H1 (cell line): Measurements from ENCODE around the gene SKIDA1. TPM values are rescaled to one million over a fixed set of nuclear protein-coding genes. Genes with fewer than 3 reads are reported as not detected.

Experiments
- ASH2L ChIP-seq: fragments of 200-600, 300-600 bp; sonication (generic); IDR thresholded peaks from one replicate; pipeline ENCODE4 v1.7.1; 2017; ENCODE audit warnings: low read length
- EZH2 ChIP-seq: fragments of 200-600 bp; sonication (generic); IDR thresholded peaks from 2 replicates; pipeline ENCODE4 v1.7.1; 2012; ENCODE audit warnings: low read depth, mild to moderate bottlenecking, moderate library complexity, low read length, inconsistent platforms; ENCODE audit not compliant: severe bottlenecking
- GABPA ChIP-seq: IDR thresholded peaks from 2 replicates; pipeline ENCODE4 v1.6.1; 2011; ENCODE audit warnings: mild to moderate bottlenecking, low read length, moderate library complexity, borderline replicate concordance; ENCODE audit not compliant: insufficient read depth
- HDAC2 ChIP-seq, 2 experiments: fragments of 300-600 bp in 1 of 2; sonication (generic) in 1 of 2; IDR thresholded peaks; 2 replicates each; pipeline ENCODE4 v1.6.1; 2011 to 2012; ENCODE audit warnings: low read depth in 2 of 2, low read length in 2 of 2, mild to moderate bottlenecking in 2 of 2, moderate library complexity in 2 of 2, borderline replicate concordance in 1 of 2, inconsistent platforms in 1 of 2
- PHF8 ChIP-seq: fragments of 200-600 bp; sonication (generic); conservative IDR thresholded peaks from 2 replicates; pipeline ENCODE4 v1.7.1; 2012; ENCODE audit warnings: low read depth, mild to moderate bottlenecking, inconsistent platforms, low read length, moderate library complexity
- TAF7 ChIP-seq: optimal IDR thresholded peaks from 2 replicates; pipeline ENCODE3; 2011; ENCODE audit warnings: low read depth, mild to moderate bottlenecking, inconsistent platforms, low read length, moderate library complexity, borderline replicate concordance
- polyA plus RNA-seq, 7 experiments: library from polyadenylated mRNA; depleted of rRNA in 3 of 7; stranded (reverse) in 5 of 7; unstranded in 2 of 7; fragments of >200 nt in 5 of 7; fragments of 200-250 nt in 2 of 7; gene quantifications; 1 replicate in 5 of 7; 2 replicates in 1 of 7; 4 replicates in 1 of 7; pipeline versions ENCODE4 v1.2.1 to v1.2.3, GENCODE V29; 2011 to 2013; ENCODE audit warnings: missing spikeins in 2 of 7, mixed read lengths in 2 of 7
- total RNA-seq: library from RNA; stranded (reverse); fragmentation: NEBNext Ultra II Directional; extraction: Animal tissue kit (Norgen Biotek cat#: 25700); gene quantifications from 2 replicates; pipeline ENCODE4 v1.2.1, GENCODE V29; 2021

The SKIDA1 gene
- total and polyA plus RNA-seq, 2 of the 8 experiments (the other 6 are each of a cell fraction or from before 2014, with no cell fraction given), result 1.5 to 8.0 TPM

GRCh38 chr10:21473135-21473534, 52.3 kb downstream of the SKIDA1 start (continued):
- TF ChIP-seq GABPA (no peak), EZH2 (no peak), TAF7 (no peak), ASH2L (peak; percentile 27), PHF8 (no peak), HDAC2 (IDR thresholded peaks at IDR 0.05; ENCODE audit: borderline replicate concordance in 1 of 2, low read depth in 2 of 2, low read length in 2 of 2) (peak in 1 of 2 experiments; percentile 48; a peak in 1 of 4 replicates)
